H1 (cell line): Measurements from ENCODE around the gene WDFY1. TPM values are rescaled to one million over a fixed set of nuclear protein-coding genes. Genes with fewer than 3 reads are reported as not detected.

ENCODE experiments used
- CTCF ChIA-PET: fragments of 300-600 bp; sonication (Branson Sonifier 250); formaldehyde crosslinking; loops from one replicate; lab custom pipeline; 2021; ENCODE audit not compliant: partially characterized antibody; lab: Charles Lee
- POLR2A ChIA-PET: fragments of 300-600 bp; sonication (Branson Sonifier 250); formaldehyde crosslinking; loops from one replicate; lab custom pipeline; 2021; ENCODE audit warnings: inconsistent platforms; ENCODE audit not compliant: partially characterized antibody; lab: Charles Lee
- DNase-seq, 2 experiments: peaks; one replicate each; pipeline versions ENCODE4 v3.0.0 to v3.0.0-alpha.2; 2010 to 2022; ENCODE audit warnings: low spot score in 2 of 2, low read depth in 1 of 2, mixed read lengths in 1 of 2
- FAIRE-seq: peaks from 2 replicates; lab custom pipeline; 2011; peaks lifted over from hg19 to GRCh38; lab: Jason Lieb, UNC
- H2AFZ ChIP-seq: 2 replicates; pipeline ENCODE4 v1.8.1; 2012; ENCODE audit warnings: low read length, inconsistent platforms
- H2AK5ac ChIP-seq: 2 replicates; pipeline ENCODE4 v1.6.1; 2013; ENCODE audit warnings: low read depth, low read length
- H2BK120ac ChIP-seq: replicated peaks from 2 replicates; pipeline ENCODE3; 2013; ENCODE audit warnings: low read depth, low read length, inconsistent platforms
- H2BK12ac ChIP-seq: 2 replicates; pipeline ENCODE4 v1.6.1; 2013; ENCODE audit warnings: low read depth, low read length
- H2BK15ac ChIP-seq: 2 replicates; pipeline ENCODE4 v1.6.1; 2013; ENCODE audit warnings: low read length
- H2BK20ac ChIP-seq: 2 replicates; pipeline ENCODE4 v1.6.1; 2013; ENCODE audit warnings: low read length
- H2BK5ac ChIP-seq: 2 replicates; pipeline ENCODE4 v1.6.1; 2013; ENCODE audit warnings: low read depth, low read length
- H3K14ac ChIP-seq: 2 replicates; pipeline ENCODE4 v1.6.1; 2013; ENCODE audit warnings: inconsistent platforms; ENCODE audit not compliant: insufficient read length
- H3K18ac ChIP-seq: 2 replicates; pipeline ENCODE4 v1.6.1; 2013; ENCODE audit warnings: low read length; ENCODE audit errors: extremely low read depth
- H3K23ac ChIP-seq: 2 replicates; pipeline ENCODE4 v1.6.1; 2013; ENCODE audit warnings: inconsistent platforms; ENCODE audit not compliant: insufficient read length
- H3K23me2 ChIP-seq: 2 replicates; pipeline ENCODE4 v1.6.1; 2013; ENCODE audit warnings: low read depth, low read length
- H3K27ac ChIP-seq: 2 replicates; pipeline ENCODE4 v1.6.1; 2011; ENCODE audit warnings: low read depth, low read length, inconsistent platforms
- H3K27me3 ChIP-seq, 4 experiments: replicated peaks in 1 of 4; 1 replicate in 1 of 4; 2 replicates in 3 of 4; pipeline versions ENCODE4 v1.6.1 to v1.8.1; 2011 to 2013; ENCODE audit warnings: low read length in 3 of 4, mild to moderate bottlenecking in 3 of 4, inconsistent platforms in 2 of 4, mixed read lengths in 2 of 4, moderate library complexity in 1 of 4; ENCODE audit not compliant: control insufficient read depth in 3 of 4, insufficient read depth in 3 of 4; ENCODE audit errors: extremely low read depth in 1 of 4
- H3K36me3 ChIP-seq, 4 experiments: 2 replicates each; pipeline versions ENCODE4 v1.6.1 to v1.8.1; 2011 to 2013; ENCODE audit warnings: mild to moderate bottlenecking in 4 of 4, low read length in 3 of 4, moderate library complexity in 2 of 4, control low read depth in 1 of 4, inconsistent platforms in 1 of 4; ENCODE audit not compliant: insufficient read depth in 4 of 4, control insufficient read depth in 2 of 4
- H3K4ac ChIP-seq: replicated peaks from 2 replicates; pipeline ENCODE3; 2013; ENCODE audit warnings: low read length, low read depth, mixed read lengths, inconsistent platforms; ENCODE audit not compliant: insufficient read length
- H3K4me1 ChIP-seq, 4 experiments: replicated peaks in 1 of 4; 1 replicate in 1 of 4; 2 replicates in 3 of 4; pipeline versions ENCODE4 v1.6.1 to v1.8.1; 2011 to 2013; ENCODE audit warnings: low read length in 3 of 4, inconsistent platforms in 2 of 4, mixed read lengths in 1 of 4; ENCODE audit not compliant: insufficient read depth in 4 of 4, control insufficient read depth in 3 of 4
- H3K4me2 ChIP-seq, 2 experiments: 2 replicates each; pipeline versions ENCODE4 v1.6.1 to v1.8.1; 2011 to 2013; ENCODE audit warnings: low read depth in 2 of 2, low read length in 2 of 2, control low read depth in 1 of 2, inconsistent platforms in 1 of 2, mild to moderate bottlenecking in 1 of 2; ENCODE audit not compliant: insufficient read depth in 1 of 2
- H3K4me3 ChIP-seq, 4 experiments: fragments of 200-600, 300-600 bp in 1 of 4; sonication (generic), shearing (Covaris generic), sonication (Bioruptor Twin) in 1 of 4; 2 replicates each; pipeline versions ENCODE4 v1.5.1 to v1.8.1; 2011 to 2016; ENCODE audit warnings: low read length in 4 of 4, low read depth in 3 of 4, control low read depth in 2 of 4, inconsistent platforms in 2 of 4, mild to moderate bottlenecking in 2 of 4, mixed read lengths in 1 of 4, moderate library complexity in 1 of 4; ENCODE audit not compliant: insufficient read depth in 2 of 4; ENCODE audit errors: extremely low read depth in 1 of 4
- H3K56ac ChIP-seq: replicated peaks from 2 replicates; pipeline ENCODE3; 2013; ENCODE audit warnings: low read depth, mild to moderate bottlenecking, mixed read lengths, low read length, inconsistent platforms; ENCODE audit not compliant: insufficient read length
- H3K79me1 ChIP-seq: 2 replicates; pipeline ENCODE4 v1.6.1; 2013; ENCODE audit warnings: low read depth, low read length, control low read depth
- H3K79me2 ChIP-seq, 2 experiments: 2 replicates each; pipeline versions ENCODE4 v1.6.1 to v1.8.1; 2012 to 2013; ENCODE audit warnings: low read length in 2 of 2, mild to moderate bottlenecking in 2 of 2, inconsistent platforms in 1 of 2; ENCODE audit not compliant: insufficient read depth in 2 of 2, control insufficient read depth in 1 of 2
- H3K9ac ChIP-seq, 4 experiments: replicated peaks in 1 of 4; 1 replicate in 1 of 4; 2 replicates in 3 of 4; pipeline versions ENCODE4 v1.6.1 to v1.8.1; 2011 to 2013; ENCODE audit warnings: low read depth in 3 of 4, low read length in 3 of 4, control low read depth in 2 of 4, mild to moderate bottlenecking in 2 of 4, moderate library complexity in 2 of 4, inconsistent platforms in 1 of 4; ENCODE audit errors: extremely low read depth in 1 of 4
- H3K9me3 ChIP-seq, 2 experiments: 2 replicates each; pipeline versions ENCODE4 v1.6.1 to v1.8.1; 2012 to 2013; ENCODE audit warnings: mild to moderate bottlenecking in 2 of 2, moderate library complexity in 2 of 2, control low read depth in 1 of 2, inconsistent platforms in 1 of 2, low read depth in 1 of 2, low read length in 1 of 2, mixed read lengths in 1 of 2; ENCODE audit not compliant: insufficient read depth in 2 of 2
- H4K20me1 ChIP-seq, 2 experiments: replicated peaks in 1 of 2; 2 replicates each; pipeline versions ENCODE3 to v1.8.1; 2011 to 2013; ENCODE audit warnings: inconsistent platforms in 2 of 2, low read length in 2 of 2, mild to moderate bottlenecking in 1 of 2; ENCODE audit not compliant: insufficient read depth in 2 of 2, control insufficient read depth in 1 of 2
- H4K5ac ChIP-seq: 2 replicates; pipeline ENCODE4 v1.6.1; 2013; ENCODE audit warnings: low read length, low read depth, mixed read lengths, inconsistent platforms; ENCODE audit not compliant: insufficient read length
- H4K8ac ChIP-seq: 2 replicates; pipeline ENCODE4 v1.8.0; 2013; ENCODE audit warnings: mild to moderate bottlenecking, moderate library complexity, low read length, inconsistent platforms; ENCODE audit not compliant: insufficient read depth; ENCODE audit errors: extremely low read depth
- H4K91ac ChIP-seq: replicated peaks from 2 replicates; pipeline ENCODE3; 2013; ENCODE audit warnings: low read length, mixed read lengths, inconsistent platforms; ENCODE audit not compliant: insufficient read length
- BACH1 ChIP-seq: IDR thresholded peaks from 2 replicates; pipeline ENCODE4 v1.6.1; 2012; ENCODE audit warnings: low read length, improper control_type of control experiment
- E2F6 ChIP-seq: IDR thresholded peaks from 2 replicates; pipeline ENCODE4 v1.6.1; 2012; ENCODE audit warnings: inconsistent platforms
- NRF1 ChIP-seq: IDR thresholded peaks from 2 replicates; pipeline ENCODE4 v1.6.1; 2011; ENCODE audit warnings: mild to moderate bottlenecking, low read depth, low read length, improper control_type of control experiment
- TAF1 ChIP-seq: IDR thresholded peaks from 2 replicates; pipeline ENCODE4 v1.6.1; 2011; ENCODE audit warnings: mild to moderate bottlenecking, low read depth, low read length
- WGBS, 2 experiments: shearing (Covaris generic) in 1 of 2; methylation state at CpG; one replicate each; pipeline versions ENCODE4 v1.1.6 to v1.1.7; 2013 to 2015; ENCODE audit warnings: low lambda C conversion rate in 2 of 2, mixed read lengths in 2 of 2, inconsistent platforms in 1 of 2, low coverage in 1 of 2, missing lambda C conversion rate in 1 of 2; ENCODE audit not compliant: insufficient replicate concordance in 2 of 2, insufficient coverage in 1 of 2, insufficient read length in 1 of 2; ENCODE audit errors: extremely low coverage in 1 of 2, missing lambda C conversion rate in 1 of 2; 5-methylcytosine and 5-hydroxymethylcytosine counted together
- polyA plus RNA-seq, 7 experiments: library from polyadenylated mRNA; depleted of rRNA in 3 of 7; stranded (reverse) in 5 of 7; unstranded in 2 of 7; fragments of >200 nt in 5 of 7; fragments of 200-250 nt in 2 of 7; gene quantifications; 1 replicate in 5 of 7; 2 replicates in 1 of 7; 4 replicates in 1 of 7; pipeline versions ENCODE4 v1.2.1 to v1.2.3, GENCODE V29; 2011 to 2013; ENCODE audit warnings: missing spikeins in 2 of 7, mixed read lengths in 2 of 7
- total RNA-seq: library from RNA; stranded (reverse); fragmentation: NEBNext Ultra II Directional; extraction: Animal tissue kit (Norgen Biotek cat#: 25700); gene quantifications from 2 replicates; pipeline ENCODE4 v1.2.1, GENCODE V29; 2021

The WDFY1 gene
- total and polyA plus RNA-seq, 2 of the 8 experiments (the other 6 are each of a cell fraction or from before 2014, with no cell fraction given): 68.4 to 94.7 TPM

- DNase-seq: no peak
- no peak overlapping the region for H3K14ac ChIP-seq
Measured at GRCh38 chr2:223920109-223920508, 25.0 kb downstream of the WDFY1 start.

More at GRCh38 chr2:223920109-223920508, 25.0 kb downstream of the WDFY1 start:
- Histone ChIP-seq H3K79me1 (peaks cover 13% of the 10 kb centered on the region), H2AK5ac (no peak overlapping the region), H3K4ac (no peak overlapping the region), H3K4me1 (peaks cover 0 to 5% (median 0%) of the 10 kb centered on the region in 4 experiments; a peak in 2 of 7 replicates), H4K91ac (no peak overlapping the region), H3K4me2 (no peak overlapping the region), H3K9me3 (no peaks in the 10 kb centered on the region), H3K4me3 (no peak overlapping the region), H3K27me3 (no peaks in the 10 kb centered on the region), H2BK120ac (no peak overlapping the region), H3K23me2 (no peaks in the 10 kb centered on the region), H4K5ac (no peak overlapping the region), H3K23ac (no peak overlapping the region), H2AFZ (no peak overlapping the region), H2BK5ac (no peak overlapping the region), H3K27ac (no peak overlapping the region), H3K36me3 (peaks cover 0 to 17% (median 2%) of the 10 kb centered on the region in 4 experiments; a peak in 4 of 8 replicates), H3K79me2 (peaks cover 14 to 64% of the 10 kb centered on the region in 2 experiments), H2BK15ac (no peak overlapping the region), H3K18ac (no peak overlapping the region), H4K20me1 (peaks cover 7 to 14% of the 10 kb centered on the region in 2 experiments), H3K9ac (no peak overlapping the region)
- ChIA-PET POLR2A (no interaction called here), CTCF (interaction anchor here (1.0 to 1.4 kb wide), 2 partner anchors 9 to 16 kb away, joined by 4 read pairs; no protein-coding TSS in a partner anchor)
- WGBS, 2 experiments: 90% methylated on average over 4 of the region's 4 CpGs; no CpG with 5 or more reads in 1 of the 2 experiments
- TF ChIP-seq TAF1 (no peak), E2F6 (no peak), BACH1 (no peak), NRF1 (no peak)
- TF ChIP-seq, all 59 proteins: peak for 0
- Histone ChIP-seq H2BK12ac (no peak overlapping the region), H2BK20ac (no peak overlapping the region), H3K56ac (no peak overlapping the region), H4K8ac (no peak overlapping the region)
- no peak for FAIRE-seq
